Progenitor cell of endocrine pancreas (in vitro differentiated cells): Measurements from ENCODE around the gene TNFRSF18. TPM values are rescaled to one million over a fixed set of nuclear protein-coding genes. Genes with fewer than 3 reads are reported as not detected.
A peak's percentile ranks its signal among the peaks of the same experiment; 100 is the strongest.

Experiments used
- DNase-seq: peaks from one replicate; pipeline ENCODE4 v3.0.0; 2021; ENCODE audit warnings: low spot score; ENCODE audit not compliant: unreplicated experiment
- H3K27ac Mint-ChIP-seq: 2 replicates; pipeline ENCODE4 v1.8.0; 2021; ENCODE audit warnings: mild to moderate bottlenecking, moderate library complexity, mixed read lengths
- H3K27me3 Mint-ChIP-seq: 2 replicates; pipeline ENCODE4 v1.8.0; 2021; ENCODE audit warnings: mixed read lengths
- H3K36me3 Mint-ChIP-seq: 2 replicates; pipeline ENCODE4 v1.8.0; 2022; ENCODE audit warnings: mixed read lengths; ENCODE audit not compliant: insufficient read depth
- H3K4me1 Mint-ChIP-seq: 2 replicates; pipeline ENCODE4 v1.8.0; 2021; ENCODE audit warnings: low read depth, mixed read lengths
- H3K4me3 Mint-ChIP-seq: 2 replicates; pipeline ENCODE4 v1.8.0; 2021; ENCODE audit warnings: low read depth, mild to moderate bottlenecking, moderate library complexity, mixed read lengths
- H3K9me3 Mint-ChIP-seq: 2 replicates; pipeline ENCODE4 v1.8.0; 2021; ENCODE audit warnings: low read depth, mixed read lengths
- total RNA-seq: library from RNA; stranded (reverse); gene quantifications from 2 replicates; pipeline ENCODE4 v1.2.1, GENCODE V29; 2021
- TF ChIP-seq, protein P1 (sequence below): fragments of 200-600 bp; sonication (generic); IDR thresholded peaks from one replicate; pipeline ENCODE4 v1.5.0; 2021; ENCODE audit warnings: antibody characterized with exemption, mild to moderate bottlenecking; ENCODE audit not compliant: unreplicated experiment

TNFRSF18 gene
- total RNA-seq, 1 donor from 2014 or later = 0.48 TPM

DNA sequence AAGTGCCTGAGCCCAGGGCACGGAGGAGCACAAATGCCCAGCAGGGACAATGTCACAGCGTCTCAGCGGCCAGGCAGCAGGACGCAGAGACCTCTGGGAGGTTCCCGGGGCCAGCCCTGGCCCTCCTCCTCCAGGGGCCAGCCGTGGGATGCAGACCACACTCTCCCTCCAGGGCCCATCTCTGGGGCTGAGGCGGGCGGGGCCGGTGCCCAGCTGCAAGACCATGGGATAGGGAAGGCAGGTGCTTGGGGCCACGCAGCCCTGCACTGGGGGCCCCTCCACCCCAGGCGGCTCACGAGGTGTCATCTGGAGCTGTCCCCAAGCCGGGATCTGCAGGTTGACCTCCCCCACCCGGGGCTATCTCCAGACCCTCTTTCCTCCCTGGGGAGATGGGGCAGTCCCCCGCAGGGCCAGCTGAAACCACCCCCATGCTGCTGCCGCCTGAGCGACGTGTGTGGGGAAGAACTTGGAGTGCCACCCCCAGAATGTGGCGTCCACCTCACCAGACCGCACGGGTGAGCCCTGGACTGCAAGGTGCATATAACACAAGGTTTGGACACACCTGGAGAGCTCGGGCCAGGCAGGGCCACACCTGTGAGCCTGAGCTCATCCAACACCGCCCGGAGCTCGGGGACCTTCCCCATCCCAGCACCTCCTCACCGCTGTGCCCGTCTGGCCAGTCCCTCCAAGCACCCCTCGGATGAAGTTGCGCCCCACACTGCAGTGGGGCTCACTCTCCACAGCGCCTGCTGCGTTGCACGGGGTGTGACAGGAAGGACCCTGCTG is 36.8 kb downstream of the TNFRSF18 start:
- TF ChIP-seq, protein P1, sequence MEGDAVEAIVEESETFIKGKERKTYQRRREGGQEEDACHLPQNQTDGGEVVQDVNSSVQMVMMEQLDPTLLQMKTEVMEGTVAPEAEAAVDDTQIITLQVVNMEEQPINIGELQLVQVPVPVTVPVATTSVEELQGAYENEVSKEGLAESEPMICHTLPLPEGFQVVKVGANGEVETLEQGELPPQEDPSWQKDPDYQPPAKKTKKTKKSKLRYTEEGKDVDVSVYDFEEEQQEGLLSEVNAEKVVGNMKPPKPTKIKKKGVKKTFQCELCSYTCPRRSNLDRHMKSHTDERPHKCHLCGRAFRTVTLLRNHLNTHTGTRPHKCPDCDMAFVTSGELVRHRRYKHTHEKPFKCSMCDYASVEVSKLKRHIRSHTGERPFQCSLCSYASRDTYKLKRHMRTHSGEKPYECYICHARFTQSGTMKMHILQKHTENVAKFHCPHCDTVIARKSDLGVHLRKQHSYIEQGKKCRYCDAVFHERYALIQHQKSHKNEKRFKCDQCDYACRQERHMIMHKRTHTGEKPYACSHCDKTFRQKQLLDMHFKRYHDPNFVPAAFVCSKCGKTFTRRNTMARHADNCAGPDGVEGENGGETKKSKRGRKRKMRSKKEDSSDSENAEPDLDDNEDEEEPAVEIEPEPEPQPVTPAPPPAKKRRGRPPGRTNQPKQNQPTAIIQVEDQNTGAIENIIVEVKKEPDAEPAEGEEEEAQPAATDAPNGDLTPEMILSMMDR = no peak
- DNase-seq = no peak
- Mint-ChIP-seq H3K27ac (peak overlapping the region; percentile 16), H3K4me3 (no peak overlapping the region), H3K4me1 (peaks cover 11% of the 10 kb centered on the region), H3K36me3 (peaks cover 2% of the 10 kb centered on the region), H3K9me3 (no peaks in the 10 kb centered on the region), H3K27me3 (no peaks in the 10 kb centered on the region)

DNA sequence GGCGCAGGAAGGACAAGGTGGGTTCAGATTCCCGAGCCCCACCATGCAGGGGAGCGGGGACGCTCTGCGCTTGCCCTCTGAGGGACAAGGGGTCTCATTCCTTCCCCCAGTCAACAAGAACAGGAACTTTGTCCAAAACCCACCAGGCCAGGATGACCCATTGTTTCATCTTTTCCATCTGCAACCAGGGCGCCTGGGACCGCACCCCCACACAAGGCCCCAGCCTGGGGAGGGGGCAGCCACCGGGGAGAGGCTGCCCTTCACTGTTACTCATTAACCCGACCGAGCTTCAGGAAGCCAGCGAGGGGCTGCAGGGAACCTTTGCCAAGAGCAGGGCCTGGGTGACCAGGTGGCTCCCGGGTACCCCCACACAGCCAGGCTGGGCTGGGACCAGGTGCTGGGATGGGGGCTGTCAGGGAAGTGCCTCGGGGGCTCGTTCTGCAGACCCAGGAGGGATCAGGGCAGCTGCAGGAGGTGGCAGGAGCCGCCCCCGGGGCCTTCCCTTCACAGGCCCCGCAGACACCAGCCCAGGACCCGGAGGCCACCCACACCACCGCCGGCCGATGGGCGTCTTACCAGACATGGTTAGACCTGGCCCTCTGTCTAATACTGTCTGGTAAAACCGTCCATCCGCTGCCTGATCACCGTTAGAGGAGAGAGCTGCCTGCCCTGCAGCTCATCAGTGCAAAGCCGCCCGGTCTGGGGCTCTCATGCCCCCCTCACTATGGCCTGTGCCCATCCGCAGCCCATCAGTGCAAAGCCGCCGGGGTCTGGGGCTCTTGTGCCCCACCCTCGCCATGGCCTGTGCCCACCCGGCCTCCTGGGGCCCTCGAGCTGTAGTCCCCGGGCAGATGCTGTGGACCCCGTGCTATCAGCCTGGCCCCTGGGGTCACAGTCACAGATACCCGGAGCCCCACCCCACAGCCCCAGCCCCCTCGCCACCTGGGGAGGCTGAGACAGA is 37.7 kb downstream of the TNFRSF18 start:
- TF ChIP-seq, protein P1 = no peak
- H3K4me1 Mint-ChIP-seq = peaks cover 13% of the 10 kb centered on the region
- peaks cover 3% of the 10 kb centered on the region for H3K36me3 Mint-ChIP-seq
- H3K27ac Mint-ChIP-seq = no peak overlapping the region
- DNase-seq = no peak
- H3K4me3 Mint-ChIP-seq = no peak overlapping the region
- H3K9me3 Mint-ChIP-seq = no peaks in the 10 kb centered on the region
- no peaks in the 10 kb centered on the region for H3K27me3 Mint-ChIP-seq

DNA sequence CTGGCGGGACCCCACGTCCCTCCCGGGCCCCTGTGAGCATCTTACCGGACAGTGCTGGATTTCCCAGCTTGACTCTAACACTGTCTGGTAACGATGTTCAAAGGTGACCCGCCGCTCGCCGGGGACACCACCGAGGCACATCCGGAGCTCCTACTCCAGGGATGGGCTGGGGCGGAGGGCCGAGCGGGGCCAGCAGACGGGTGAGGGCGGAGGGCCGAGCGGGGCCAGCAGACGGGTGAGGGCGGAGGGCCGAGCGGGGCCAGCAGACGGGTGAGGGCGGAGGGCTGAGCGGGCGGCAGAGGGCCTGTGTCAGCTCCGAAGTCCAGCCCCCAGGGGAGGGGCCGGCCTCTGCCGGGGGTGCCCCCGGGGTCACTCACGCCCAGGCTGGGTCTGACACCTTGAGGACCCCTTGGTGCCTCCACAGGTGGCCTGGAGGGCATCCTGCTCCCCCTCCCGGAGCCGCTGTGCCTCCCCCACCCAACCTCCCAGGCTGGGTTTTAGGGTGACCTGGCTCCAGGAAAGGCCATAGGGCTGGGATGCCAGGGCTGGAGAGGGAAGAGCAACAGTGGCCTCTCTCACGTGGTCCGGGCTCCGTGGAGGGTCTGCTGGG is 38.4 kb downstream of the TNFRSF18 start:
- Mint-ChIP-seq H3K4me1 (peaks cover 13% of the 10 kb centered on the region), H3K27me3 (no peaks in the 10 kb centered on the region), H3K9me3 (no peaks in the 10 kb centered on the region), H3K36me3 (peaks cover 3% of the 10 kb centered on the region), H3K27ac (no peak overlapping the region), H3K4me3 (no peak overlapping the region)
- TF ChIP-seq, protein P1 = no peak
- DNase-seq = no peak

DNA sequence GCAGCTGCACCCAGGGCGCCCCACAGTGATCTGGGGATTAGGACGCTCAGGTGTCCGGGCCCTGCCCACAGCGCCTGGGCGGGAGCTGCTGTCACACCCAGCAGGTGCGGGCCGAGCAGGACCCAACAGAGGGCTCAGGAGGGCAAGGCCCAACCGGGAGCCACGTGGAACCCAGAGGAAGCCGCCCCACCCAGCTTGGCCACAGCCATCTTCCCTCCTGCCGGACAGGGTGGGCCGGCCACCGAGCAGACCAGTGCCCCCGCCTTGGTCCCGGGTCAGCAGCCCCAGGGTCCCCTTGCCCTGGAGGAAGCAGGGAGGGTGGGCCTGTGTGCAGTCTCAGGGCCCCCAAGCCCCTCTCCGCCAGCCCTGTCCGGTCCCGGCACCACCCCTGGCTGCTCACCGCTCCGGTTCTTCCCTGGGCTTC is 39.0 kb downstream of the TNFRSF18 start:
- no peak for DNase-seq
- Mint-ChIP-seq H3K36me3 (peaks cover 3% of the 10 kb centered on the region), H3K4me3 (no peak overlapping the region), H3K27ac (no peak overlapping the region), H3K4me1 (peaks cover 13% of the 10 kb centered on the region), H3K27me3 (no peaks in the 10 kb centered on the region), H3K9me3 (no peaks in the 10 kb centered on the region)
- TF ChIP-seq, protein P1 = no peak
